Measurements from ENCODE around the gene SNAPC4. TPM values are rescaled to one million over a fixed set of nuclear protein-coding genes. Genes with fewer than 3 reads are reported as not detected.

The SNAPC4 gene
- total and polyA plus RNA-seq, 9 of the 15 experiments (the other 6 are each of a cell fraction or from before 2014, with no cell fraction given): 0.21 to 21.8 (median 8.8) TPM

DNA sequence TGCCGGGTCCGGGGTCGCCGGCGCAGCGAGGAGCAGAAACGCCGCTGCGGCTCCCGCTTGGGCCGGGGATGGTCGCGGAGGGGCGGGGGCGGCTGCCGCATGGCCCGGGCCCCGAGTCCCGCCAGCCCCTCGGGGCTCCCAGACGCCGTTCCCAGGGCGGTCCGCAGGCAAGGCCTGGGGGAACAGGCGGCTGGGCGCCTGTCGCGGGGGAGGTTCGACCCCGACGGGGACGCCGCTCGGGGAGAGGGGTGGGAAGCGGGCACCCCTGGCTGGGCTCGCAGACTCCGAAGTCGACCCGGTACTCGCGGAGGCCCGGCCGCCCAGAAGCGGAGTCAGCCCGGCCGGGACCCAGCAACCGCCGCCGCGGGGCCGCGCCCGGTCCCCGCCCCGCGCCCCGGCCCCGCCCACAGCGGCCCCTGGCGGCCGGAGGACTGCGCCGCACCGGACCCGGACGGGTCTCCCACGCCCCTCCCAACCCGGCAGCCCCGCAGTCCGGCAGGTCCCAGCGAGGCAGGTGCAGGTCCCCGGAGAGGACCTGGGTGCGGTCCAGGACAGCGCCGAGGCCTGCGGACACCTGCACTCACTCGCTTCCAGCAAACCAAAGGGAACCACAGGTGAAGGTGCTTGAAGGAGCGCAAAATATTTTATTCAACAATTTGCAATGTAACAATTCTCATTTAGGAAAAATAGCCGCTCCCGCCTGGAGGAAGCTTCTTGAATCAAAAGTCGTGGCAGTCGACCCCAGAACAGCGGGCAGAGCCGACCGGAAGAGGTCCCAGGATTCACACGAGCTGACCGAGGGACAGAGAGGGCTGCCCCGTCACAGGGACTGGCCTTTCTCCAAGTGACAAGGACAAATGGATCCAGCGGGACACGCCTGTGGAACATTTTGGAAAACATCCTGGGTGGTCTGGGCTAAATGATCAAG lies 39.8 kb upstream of the SNAPC4 start, which contains the start of gene INPP5E (continued):
- TF ChIP-seq NKRF (IDR thresholded peaks at IDR 0.05; ENCODE audit: borderline replicate concordance): no peak
- no peak for TF ChIP-seq ZNF584 (CRISPR knock-in tag; IDR thresholded peaks at IDR 0.05; ENCODE audit: low read depth)
- no peak for TF ChIP-seq ZC3H8 (IDR thresholded peaks at IDR 0.05)
- no peak for TF ChIP-seq YBX1 (IDR thresholded peaks at IDR 0.05)
- peak; percentile 44 for TF ChIP-seq FIP1L1 (IDR thresholded peaks at IDR 0.05; ENCODE audit: low read depth, low read length, poor library complexity, severe bottlenecking)
- no peak for TF ChIP-seq FOXA1 (IDR thresholded peaks at IDR 0.05; ENCODE audit: borderline replicate concordance)
- TF ChIP-seq HEY1 (CRISPR knock-in tag; IDR thresholded peaks at IDR 0.05; ENCODE audit: borderline replicate concordance): no peak
- TF ChIP-seq RHOXF2B (CRISPR knock-in tag; conservative IDR thresholded peaks at IDR 0.05): no peak
- no peak for TF ChIP-seq BACH1 (tag; IDR thresholded peaks at IDR 0.05)
- no peak for TF ChIP-seq ZNF274 (IDR thresholded peaks at IDR 0.05; ENCODE audit: borderline replicate concordance, low read depth, low read length)
- TF ChIP-seq TAF1 (IDR thresholded peaks at IDR 0.05; ENCODE audit: control insufficient read depth, extremely low read depth, insufficient read depth, low read length, severe bottlenecking): peak; percentile 39
- TF ChIP-seq ZNF143 (CRISPR knock-in tag; IDR thresholded peaks at IDR 0.05): no peak
- TF ChIP-seq BRD4 (IDR thresholded peaks at IDR 0.05): no peak
- TF ChIP-seq ZNF764 (CRISPR knock-in tag; IDR thresholded peaks at IDR 0.05; ENCODE audit: low read depth): no peak
- no peak for TF ChIP-seq PTRF (tag; IDR thresholded peaks at IDR 0.05)
- TF ChIP-seq CHD4 (IDR thresholded peaks at IDR 0.05; ENCODE audit: insufficient read depth, insufficient replicate concordance, low read depth, low read length, poor library complexity, severe bottlenecking): no peak
- TF ChIP-seq, protein P1, sequence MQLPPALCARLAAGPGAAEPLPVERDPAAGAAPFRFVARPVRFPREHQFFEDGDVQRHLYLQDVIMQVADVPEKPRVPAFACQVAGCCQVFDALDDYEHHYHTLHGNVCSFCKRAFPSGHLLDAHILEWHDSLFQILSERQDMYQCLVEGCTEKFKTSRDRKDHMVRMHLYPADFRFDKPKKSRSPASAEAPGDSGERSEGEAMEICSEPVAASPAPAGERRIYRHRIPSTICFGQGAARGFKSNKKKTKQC (CRISPR knock-in tag; IDR thresholded peaks at IDR 0.05): 0 out of 2 replicates have a peak, but pooled peaks have one; percentile 23
- no peak for TF ChIP-seq ZNF140 (CRISPR knock-in tag; IDR thresholded peaks at IDR 0.05)
